Stimulated activated CD4-positive, alpha-beta T cell treated with anti-CD3 and anti-CD28 coated beads, Interleukin-2, amount 100 ng/mL, for 4 hours (primary cell): ENCODE measurements around the gene NTPCR.

ENCODE experiments used
- DNase-seq: peaks from one replicate; pipeline ENCODE4 v3.0.0-alpha.2; 2020; ENCODE audit warnings: low read depth

The NTPCR gene

GRCh38 chr1:233010146-233010545 is 59.7 kb downstream of the NTPCR start:
- no peak for DNase-seq

GRCh38 chr1:233012021-233012420 is 61.6 kb downstream of the NTPCR start:
- DNase-seq, result no peak

- DNase-seq, result no peak
Observed at GRCh38 chr1:233015965-233016364, 65.6 kb downstream of the NTPCR start.

DNA sequence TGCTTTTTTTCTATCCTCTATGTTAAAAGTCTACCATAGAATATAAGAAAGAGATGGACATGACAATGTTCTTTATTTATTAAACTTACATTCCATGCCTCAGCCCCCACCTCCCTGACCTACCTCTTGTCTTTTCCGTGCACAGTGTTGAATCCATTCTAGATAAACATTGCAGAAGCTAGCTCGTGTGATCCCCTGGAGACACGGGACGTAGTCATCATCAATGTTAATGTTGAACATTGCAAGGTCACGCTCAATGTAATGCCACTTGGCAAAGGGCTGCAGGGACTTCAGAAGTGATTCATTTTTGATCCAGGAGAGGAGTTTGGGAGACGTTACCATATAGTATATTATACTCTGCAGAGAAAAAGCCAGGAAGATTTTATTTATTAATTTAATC is 66.4 kb downstream of the NTPCR start:
- no peak for DNase-seq

DNA sequence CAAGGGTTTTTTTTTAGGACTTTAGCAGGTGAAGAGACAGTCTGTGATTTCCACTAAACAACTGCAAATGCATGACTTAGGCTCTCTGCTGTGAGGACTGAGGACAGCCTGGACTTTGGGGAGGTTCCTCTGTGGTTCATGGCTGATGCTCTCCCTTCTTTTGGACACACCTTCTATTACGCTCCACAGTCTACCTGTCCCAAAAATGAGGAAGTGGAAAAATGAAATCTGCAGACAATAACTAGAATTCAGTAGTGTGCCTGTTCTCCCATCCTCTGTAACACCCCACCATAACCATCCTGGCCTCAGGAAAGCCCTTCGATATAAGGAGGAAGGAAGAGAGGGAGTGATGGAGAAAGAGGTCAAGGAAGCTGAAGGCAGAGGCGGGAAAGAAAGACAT is 68.7 kb downstream of the NTPCR start:
- DNase-seq, result no peak

DNA sequence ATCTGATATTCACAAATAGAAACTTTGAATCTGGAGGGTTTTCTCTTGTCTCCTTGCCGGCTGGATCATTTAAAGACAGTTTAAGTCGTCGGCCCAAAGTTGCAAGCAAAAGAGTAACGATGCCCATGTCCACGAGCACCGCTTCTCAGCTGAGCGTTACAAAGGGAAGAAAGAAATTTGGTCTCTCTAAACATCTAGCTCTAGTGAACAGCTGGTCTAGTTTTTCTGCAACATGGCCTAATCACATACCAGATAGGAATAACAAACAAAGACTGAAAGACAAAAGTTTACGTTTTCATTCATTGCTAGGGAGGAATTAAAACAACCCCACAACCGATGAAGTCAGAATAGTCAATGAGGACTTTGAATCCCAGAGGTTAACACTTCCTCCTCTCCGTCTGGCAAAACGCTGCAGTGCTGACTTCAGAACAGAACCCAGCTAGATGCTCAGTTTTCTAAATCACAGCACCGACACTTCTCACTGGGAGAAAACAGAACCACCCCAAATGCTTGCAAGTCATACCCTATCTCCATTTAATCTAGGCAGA is 69.4 kb downstream of the NTPCR start:
- no peak for DNase-seq

DNA sequence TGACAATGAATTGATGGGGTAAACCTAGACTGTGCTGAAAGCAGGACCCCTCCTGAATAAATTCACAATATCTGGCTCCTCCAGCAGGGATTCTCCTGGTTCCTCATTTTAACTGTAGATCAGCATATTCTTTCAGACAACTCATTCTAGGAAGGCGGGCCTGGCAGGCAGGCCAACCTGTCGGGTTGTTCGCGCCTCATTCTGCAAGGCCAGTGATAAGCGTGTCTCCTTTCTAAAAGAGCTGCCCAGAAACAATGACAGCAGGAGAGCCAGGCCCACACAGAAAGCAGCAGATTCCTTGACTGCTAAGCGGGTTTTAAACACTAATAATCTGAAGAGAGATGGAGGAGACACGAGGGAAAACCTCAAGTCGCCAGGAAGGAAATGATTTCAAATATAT is 70.0 kb downstream of the NTPCR start:
- DNase-seq, result no peak

- no peak for DNase-seq
Observed at GRCh38 chr1:233022246-233022645, 71.8 kb downstream of the NTPCR start.

GRCh38 chr1:233024199-233024598 is 73.8 kb downstream of the NTPCR start:
- DNase-seq, result no peak

DNA sequence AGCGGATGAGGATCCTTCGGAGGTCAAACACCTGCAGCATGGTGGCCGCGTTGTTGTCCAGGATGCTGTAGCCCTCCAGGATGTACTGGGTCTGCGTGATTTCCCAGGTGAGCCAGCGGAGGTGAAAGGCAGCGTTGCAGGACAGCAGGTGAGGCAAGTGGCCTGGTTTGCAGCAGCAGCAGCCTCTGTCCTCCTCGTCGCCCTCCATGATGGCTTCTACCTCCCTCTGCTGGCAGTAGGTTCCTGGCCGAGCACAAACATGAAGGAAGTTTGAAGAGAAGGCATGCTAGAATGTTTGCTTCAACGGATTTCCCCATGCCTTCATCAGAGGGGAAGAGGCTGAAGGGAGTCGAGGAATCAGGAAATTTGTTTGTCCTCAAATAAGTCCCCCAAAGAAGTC is 74.7 kb downstream of the NTPCR start:
- no peak for DNase-seq

- no peak for DNase-seq
Observed at GRCh38 chr1:233025567-233025966, 75.2 kb downstream of the NTPCR start.

- no peak for DNase-seq
Observed at GRCh38 chr1:233027046-233027445, 76.6 kb downstream of the NTPCR start.

DNA sequence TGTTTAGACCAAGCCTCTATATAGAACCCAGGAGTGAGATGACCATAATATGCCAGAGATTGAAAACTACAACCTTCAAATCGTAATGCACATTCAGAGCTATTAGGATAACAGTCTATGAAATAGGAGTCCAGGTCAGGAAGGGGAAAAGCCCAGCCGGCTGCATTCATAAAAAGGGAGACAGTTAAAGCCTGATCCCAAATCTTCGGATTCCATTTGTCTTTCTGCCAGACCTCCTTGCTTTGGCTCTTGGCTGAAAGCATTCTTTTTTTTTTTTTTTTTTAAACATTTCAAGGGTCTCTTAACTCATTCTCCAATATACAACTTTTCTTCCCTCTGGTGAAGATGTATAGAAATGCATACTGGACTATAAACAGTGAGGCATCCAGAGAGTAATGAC is 81.1 kb downstream of the NTPCR start:
- no peak for DNase-seq

- DNase-seq, result no peak
Observed at GRCh38 chr1:233032916-233033315, 82.5 kb downstream of the NTPCR start.

GRCh38 chr1:233033361-233033760 is 83.0 kb downstream of the NTPCR start:
- no peak for DNase-seq
